HG02973 (cell line): ENCODE measurements around the gene GOLGA5.
"Not testable (repeated sequence)": the region's sequence is repeated elsewhere in the genome, so short reads cannot be mapped to it uniquely, and the experiment has no call there.

Experiments used
- ATAC-seq: cut with Tn5 transposase; IDR thresholded peaks from one replicate; pipeline ENCODE4 v1.9.1; 2021; ENCODE audit warnings: moderate library complexity; ENCODE audit not compliant: unreplicated experiment

Gene GOLGA5

DNA sequence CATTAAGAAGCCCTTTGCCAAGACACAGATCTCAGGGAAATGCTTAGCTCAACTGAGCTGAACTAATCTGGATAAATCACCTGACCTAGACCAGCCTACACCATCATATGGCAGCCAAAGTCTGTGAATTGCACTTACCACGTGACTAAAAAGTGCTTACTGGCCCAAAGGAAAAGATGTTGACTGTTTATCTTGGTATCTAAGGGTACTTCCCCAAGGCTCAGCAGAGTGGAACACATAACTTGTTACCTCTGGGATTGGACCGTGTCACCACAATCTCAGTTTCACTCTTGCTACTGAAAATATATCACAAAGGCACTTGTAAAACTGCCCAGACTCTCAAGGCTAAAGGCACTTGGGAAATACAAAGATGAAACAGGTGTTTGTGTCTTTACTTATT is 18.8 kb upstream of the GOLGA5 start:
- peak; percentile 90 for ATAC-seq

DNA sequence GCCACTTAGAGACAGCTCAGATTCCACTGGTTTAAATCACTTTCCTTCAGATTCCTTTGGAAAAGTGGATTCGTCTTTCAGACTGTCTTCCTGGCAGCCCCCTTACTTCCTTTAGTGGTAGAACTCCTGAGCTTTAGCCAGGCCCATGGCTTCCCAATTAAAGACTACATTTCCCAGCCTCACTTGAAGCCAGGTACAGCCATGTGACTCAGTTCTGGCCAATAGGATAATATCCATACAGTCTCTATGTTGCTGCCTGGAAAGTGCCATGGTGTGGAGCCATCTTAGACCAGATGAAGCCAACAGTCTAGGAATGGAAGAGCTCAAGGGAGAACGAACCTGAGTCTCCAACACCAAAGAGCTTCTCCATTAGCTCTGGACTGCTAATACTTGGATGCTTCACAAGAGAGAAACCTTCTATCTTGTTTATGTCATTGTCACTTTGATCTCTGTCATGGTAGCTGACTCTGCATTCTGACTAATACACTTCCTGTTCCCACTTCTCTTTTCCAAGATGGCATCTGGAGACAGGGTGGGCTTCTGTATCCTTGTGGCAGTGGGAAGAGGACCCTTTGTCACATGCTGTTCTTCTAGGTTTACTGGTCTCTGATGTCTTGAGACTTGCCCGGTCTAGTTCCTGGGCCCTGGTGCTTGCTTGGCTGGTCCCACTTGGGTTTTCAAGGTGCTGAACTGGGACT is 15.1 kb upstream of the GOLGA5 start:
- not testable (repeated sequence) for ATAC-seq

DNA sequence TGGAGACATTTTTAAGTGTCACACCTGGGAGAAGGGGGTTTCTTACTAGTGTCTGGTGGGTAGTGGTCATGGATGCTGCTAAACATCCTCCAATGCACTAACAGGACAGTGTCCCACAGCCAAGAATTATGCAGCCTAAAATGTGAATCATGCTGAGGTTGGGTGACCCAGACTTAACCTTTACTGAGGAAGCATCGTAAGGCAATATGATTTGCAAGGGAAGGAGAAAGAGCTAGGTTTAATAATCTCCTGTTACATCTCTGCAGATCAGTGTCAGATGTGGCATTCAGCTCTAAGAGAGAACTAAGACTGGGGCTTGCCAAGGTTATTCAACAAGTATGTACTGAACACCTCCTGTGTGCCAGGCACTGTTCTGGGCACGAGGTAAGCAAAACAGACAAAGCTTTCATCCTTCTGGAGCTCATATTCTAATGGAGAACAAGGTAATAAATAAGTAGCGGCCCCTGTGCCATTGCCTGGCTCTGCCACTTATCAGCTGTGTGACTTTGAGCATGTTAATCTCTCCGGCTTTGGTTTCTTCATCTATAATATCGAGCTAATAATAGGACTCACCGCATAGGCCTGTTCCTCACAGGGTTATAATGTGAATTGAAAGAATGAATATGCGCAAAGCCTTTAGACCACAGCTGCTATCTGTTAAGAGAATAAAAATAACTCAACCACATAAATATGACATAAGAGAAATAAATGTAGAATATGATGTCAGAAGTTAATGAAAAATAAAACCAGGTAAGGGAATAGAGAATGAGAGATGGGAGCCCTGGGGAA is 13.5 kb upstream of the GOLGA5 start:
- no peak for ATAC-seq

DNA sequence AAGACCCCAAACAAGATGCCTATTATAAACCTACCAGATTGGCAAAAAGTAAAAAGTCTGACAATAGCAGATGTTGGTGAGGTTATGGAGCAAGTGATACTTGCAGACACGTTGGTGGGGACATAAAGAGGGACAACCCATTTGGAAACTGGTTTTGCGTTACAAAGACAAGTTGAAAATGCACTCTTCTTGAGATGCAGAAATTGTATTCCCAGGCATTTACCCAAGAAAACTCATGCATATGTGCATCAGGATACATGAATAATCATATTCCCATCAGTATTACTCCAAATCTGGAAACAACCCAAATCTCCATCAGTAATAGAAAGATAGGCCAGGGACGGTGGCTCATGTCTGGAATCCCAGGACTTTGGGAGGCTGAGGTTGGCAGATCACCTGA is 12.8 kb upstream of the GOLGA5 start:
- no peak for ATAC-seq

DNA sequence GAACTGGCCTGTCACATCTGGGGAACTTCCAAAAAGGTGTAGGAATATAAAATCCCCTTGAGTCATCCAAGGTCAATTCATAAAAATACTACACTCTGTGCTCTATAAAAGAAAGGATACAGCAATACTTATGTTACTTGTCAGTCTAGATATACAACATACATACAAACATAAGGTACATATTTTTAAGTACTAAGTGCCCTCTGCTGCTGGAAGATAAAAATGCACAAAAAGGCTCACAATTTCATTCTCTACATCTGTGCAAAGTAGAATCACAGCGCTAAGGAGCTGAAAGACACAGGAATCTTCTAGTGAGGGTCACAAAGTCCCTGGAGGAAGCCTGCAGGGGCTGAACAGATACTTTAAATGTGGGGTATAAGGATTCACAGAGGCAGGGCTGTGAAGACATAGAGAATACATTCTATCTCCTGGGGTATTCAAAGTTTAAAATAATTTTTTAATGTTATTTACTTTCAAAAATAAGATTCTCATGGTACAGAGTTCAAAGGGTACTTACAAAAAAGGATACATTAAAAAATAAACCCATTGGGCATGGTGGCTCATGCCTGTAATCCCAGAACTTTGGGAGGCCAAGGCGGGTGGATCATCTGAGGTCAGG is 10.2 kb upstream of the GOLGA5 start:
- no peak for ATAC-seq

DNA sequence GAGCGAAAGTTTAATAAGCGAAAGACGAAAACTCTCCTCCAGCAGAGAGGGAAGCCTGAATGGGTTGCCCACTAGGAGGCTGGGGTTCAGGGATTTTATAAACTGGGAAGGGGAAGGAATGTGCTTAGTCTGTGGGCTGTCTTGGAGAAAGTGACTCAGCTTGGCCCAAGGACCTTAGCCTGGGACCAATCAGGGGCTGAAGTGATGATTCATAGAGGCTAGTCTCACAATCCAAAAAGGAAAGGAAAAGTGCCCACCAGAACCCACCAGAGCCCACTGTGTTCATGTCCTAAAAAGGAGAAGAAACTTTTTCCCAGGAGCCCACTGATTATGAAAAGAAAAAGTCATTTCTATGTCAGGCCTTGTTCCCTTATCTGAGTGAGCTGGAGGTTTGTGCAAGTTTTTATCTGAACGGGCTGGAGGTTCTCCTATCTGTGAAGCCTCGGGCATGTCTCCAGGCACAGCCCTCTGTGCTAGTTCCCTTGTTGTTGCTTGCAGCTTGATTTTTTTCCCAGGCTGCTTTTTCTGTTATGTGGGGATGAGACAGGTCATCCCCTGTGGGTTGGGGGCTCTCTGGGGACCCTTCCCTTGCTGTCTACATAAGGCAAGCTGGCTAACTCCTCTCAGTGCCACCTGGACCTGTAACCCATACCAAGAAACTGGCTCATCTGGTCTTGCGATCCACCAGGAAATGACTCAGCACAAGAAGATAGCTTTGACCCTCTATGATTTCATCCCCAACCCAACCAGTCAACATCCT is 8.3 kb upstream of the GOLGA5 start:
- no peak for ATAC-seq

DNA sequence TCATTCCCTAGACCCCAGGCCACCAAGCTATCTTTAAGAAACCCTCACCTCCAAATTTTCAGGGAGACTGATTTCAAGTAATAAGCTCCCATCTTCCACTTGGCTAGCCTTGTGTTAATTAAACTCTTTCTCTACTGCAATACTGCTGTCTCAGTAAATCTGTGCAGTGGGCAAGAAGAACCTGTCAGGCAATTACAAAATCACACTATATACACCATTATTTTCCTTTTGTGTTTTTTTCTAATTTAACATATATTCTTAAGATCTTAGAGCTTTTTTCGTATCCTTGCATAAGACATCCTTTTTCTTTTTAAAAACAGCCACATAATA is 7.7 kb upstream of the GOLGA5 start:
- no peak for ATAC-seq

DNA sequence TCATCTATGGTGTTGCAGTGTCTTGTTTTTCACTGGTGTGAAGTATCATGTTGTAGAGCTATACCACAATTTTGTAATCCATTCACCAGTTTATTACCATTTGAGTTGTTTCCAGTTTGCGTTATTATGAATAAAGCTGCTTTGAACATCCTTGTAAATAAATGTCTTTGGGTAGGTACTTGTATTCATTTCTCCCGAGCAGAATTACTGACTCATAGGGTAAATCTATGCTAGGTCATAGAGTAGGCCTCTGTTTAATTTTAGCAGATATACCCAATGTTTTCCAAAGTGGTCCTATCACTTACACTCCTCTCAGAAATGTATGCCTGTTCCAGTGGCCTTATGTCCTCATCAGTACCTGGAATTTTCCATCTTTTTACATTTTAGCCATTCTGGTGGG is 6.6 kb upstream of the GOLGA5 start:
- no peak for ATAC-seq

DNA sequence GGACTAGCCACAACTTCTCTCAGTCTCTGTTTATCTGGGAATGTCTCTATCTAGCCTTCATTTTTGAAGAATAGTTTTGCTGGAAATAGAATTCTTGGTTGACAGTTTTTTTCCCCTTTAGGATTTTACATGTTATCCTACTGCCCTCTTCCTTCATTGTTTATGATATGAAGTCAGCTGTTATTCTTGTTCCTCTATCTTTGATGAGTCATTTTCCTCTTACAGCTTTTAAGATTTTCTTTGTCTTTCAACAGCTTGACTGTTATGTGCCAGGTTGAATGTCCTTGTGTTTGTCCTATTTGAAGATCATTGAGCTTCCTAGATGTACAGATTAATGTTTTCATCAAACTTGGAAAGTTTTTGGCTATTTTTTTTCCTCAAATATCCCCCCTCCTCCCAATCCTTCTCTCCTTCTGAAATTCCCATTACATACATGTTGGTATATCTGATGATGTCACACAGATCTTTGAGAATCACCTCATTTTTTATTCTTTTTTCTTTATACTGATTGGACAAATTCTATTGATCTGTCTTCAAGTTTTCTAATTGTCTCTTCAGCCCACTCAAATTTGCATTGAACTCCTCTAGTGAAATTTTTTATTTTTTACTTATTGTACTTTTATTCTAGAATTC is 4.5 kb upstream of the GOLGA5 start:
- ATAC-seq, result no peak

DNA sequence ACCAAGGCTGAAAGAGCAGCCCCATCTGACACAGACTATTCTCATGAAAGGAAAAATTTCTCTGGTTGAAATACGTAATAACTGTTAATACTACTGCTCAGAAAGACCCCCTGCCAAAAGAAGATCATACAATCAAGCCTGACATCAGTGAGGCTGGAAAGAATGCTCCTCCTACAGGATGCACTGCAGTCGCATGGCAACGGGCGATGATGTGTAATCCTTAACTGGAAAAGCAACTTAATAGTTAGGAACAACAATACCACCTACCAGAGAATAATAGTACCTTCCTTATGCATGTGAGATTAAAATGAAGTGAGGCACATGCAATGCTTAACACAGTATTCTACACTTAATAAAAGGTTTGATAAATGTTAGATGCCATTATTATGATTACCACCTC is 1.2 kb upstream of the GOLGA5 start:
- no peak for ATAC-seq

DNA sequence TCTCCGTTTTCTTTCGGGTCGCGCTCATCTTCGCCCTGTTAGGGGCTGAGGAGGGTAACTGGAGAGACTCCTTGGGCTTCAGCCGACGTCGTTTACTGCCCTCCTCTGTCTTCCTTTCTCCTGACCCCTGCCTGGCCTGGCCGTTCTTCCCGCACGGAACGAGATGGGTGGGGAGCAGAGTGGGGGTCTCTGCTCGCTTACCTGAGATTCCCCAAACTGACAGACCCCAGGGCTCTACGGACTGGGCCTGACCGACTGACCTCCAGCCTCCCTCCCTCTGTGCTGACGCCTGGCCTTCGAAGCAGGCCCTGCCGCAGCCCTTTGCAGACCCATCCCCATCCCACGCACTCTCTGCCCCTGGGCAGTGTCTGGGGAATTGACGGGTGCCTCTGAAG is 439 bp downstream of the GOLGA5 start:
- ATAC-seq, result peak; percentile 14

DNA sequence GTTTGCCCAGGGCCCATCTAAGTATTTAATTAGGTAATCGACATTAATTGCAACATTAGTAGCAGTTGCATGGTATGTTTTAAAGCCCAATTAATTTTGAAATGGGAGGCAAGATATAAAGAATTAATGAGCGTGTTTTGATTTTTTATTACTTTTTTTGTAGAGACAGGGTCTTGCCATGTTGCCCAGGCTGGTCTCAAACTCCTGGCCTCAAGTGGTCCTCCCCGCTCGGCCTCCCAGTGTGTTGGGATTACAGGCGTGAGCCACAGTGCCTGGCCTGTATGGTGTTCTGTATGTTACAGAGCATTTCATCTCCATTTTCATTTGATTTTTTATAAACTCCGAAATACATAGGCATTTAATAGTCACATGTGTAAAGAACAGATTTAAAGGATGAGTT is 856 bp downstream of the GOLGA5 start:
- no peak for ATAC-seq

DNA sequence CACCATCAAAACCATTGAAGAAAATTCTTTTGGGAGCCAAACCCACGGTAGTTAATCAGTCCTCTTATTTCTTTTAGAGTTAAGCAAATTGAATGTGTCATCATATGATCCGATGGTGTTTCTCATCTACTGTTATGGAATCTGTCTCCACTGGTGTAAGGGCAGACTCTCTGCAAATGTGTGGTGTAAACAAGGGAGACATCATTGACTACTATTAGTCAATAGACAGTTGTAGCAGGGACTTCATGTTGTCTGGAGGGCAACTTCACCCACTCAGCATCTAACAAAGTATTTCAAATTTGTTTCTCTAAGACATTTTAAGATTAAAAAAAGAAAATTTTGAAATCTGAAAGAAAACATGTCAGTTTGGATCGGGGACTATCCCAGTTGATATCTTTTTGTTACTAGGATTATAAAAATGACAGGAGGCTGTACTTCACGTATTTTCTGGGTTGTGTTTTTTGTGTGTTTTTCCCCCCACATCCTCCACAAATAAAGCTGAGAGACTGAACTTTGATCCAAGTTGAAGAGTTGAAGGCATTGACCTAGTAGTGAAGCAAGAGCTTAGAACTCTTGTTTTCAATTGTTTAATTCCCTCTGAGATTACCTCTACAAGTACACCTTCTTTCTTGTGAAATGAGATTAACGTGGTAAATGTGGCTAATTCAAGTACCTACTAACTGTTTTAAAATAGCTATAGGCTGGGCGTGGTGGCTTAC is 4.0 kb downstream of the GOLGA5 start:
- no peak for ATAC-seq

DNA sequence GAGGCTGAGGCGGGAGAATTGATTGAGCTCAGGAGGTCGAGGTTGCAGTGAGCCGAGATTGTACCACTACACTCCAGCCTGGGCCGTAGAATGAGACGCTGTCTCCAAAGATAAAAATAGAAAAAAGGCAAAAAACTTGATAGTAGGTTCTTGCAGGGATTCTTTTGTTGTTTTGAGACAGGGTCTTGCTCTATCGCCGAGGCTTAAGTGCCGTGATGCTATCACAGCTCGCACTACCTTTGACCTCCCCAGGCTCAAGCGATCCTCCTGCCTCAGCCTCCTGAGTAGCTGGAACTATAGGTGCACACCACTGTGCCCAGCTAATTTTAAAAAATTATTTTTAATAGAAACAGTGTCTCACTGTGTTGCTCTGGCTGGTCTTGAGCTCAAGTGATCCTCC is 4.7 kb downstream of the GOLGA5 start:
- ATAC-seq, result no peak

DNA sequence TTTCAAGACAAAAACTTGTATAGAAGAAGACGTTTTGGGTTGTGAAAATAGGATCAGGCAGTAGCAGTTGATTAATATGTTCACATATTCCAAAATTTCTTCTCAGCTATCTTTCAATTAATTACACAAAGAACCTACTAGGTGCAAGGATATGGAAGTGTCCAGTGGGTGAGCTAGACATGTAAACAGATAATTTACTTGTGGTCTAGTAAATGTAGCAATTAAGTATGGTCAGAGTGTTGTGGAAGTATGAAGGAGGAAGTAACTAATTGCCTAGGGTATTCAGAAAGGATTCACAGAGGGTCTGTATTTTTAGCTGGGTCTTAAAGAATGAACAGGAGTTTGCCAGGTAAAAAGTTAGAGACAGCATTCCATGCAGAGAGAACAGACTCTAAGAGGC is 5.9 kb downstream of the GOLGA5 start:
- ATAC-seq, result no peak

DNA sequence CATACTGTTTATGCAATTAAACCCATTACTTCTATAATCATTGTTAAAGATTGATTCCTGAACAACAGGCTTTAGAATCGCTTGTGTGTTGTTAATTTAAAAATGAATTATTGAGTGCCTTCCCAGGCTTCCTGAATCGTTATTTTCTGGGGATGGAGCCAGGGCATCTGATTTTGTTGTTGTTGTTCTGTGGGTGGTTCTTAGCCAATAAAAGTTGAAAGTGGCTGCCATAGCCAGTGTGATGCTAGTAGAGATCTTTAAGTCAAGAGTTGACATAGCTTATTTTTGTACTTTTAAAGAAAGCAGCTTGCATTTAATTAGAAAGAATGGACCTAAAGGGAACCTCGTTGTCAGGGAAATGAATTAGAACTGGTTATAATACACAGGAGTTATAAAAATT is 6.4 kb downstream of the GOLGA5 start:
- no peak for ATAC-seq

DNA sequence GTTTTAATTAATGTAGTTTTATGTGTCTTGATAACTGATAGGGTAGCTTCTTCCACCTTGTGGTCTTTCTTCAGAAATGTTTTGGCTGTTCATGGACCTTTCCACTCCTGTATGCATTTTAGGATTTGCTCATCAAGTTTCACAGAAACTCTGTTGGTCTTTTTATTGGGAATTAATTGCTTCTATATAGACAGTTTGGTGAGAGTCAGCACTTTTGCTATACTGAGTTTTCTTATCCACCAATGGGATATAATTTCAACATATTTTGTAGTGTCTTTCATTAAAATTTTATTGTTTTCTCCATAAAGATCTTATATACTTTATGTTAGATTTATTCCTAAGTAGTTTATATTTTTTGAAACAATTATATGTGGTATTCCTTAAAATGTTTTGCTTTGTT is 7.8 kb downstream of the GOLGA5 start:
- no peak for ATAC-seq

DNA sequence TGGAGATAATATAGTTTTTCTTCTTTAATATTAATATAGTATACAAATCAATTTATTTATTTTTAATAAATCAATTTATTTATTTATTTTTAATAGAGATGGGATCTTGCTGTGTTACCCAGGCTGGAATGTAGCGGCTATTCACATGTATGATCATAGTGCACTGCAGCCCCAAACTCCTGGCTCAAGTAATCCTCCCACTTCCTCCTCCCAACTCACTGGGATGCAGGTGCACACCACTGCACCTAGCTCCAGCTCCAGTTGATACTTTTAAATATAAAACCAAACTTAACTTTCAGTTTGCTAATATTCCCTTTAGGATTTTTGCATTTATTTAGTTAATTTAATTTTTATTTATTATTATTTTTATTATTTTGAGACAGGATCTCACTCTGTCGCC is 8.6 kb downstream of the GOLGA5 start:
- no peak for ATAC-seq

DNA sequence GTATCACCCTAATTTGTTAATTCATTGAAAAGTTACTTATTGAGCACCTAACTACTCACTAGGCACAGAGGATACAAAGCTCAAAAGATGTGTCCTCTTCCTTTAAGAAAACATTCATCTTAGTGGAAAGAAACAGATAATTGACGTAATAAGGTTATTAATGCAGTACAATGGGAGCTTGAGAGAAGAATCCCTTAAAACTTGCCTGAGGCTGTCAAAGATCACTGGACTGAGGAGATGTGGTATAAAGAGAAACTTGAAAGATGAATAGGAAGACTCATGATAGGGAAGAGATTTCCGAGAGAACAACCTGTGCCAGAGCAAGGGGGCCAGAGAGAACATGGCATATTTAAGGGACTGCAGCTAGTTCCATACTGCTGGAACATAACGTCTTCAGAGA is 19.1 kb downstream of the GOLGA5 start:
- ATAC-seq, result no peak

DNA sequence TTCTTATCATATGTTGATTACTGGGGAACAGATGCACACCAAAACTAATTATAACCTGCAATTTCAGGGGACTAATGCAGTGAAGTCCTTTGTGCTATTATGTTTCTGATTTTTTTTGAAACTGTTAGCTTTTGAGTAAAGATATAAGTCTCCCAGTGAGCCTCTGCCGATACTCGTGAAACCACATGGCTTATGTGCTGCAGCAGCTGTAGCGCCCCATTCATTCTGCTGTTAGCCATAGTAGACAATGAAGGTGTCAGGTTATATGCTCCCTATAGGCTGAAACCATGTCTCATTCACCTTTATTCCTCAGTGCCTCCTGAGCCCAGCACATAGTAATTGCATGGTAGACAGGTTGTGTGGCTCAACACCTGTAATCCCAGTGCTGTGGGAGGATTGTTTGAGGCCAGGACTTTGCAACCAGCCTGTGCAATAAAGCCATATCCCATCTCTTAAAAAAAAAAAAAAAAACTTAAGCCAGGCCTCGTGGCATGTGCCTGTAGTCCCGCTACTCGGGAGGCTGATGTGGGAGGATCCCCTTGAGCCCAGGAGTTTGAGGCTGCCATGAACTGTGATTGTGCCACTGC is 25.0 kb downstream of the GOLGA5 start:
- no peak for ATAC-seq
